ENCODE results near the gene CD244.

GRCh38 chr1:160884579-160884978 is 21.9 kb upstream of the CD244 start:
- TF ChIP-seq POLR2AphosphoS5 (IDR thresholded peaks at IDR 0.05; ENCODE audit: insufficient read depth in 1 of 2, low read depth in 1 of 2) (no peak), POLR2A (IDR thresholded peaks at IDR 0.05) (no peak)
- TF ChIP-seq, protein P1, sequence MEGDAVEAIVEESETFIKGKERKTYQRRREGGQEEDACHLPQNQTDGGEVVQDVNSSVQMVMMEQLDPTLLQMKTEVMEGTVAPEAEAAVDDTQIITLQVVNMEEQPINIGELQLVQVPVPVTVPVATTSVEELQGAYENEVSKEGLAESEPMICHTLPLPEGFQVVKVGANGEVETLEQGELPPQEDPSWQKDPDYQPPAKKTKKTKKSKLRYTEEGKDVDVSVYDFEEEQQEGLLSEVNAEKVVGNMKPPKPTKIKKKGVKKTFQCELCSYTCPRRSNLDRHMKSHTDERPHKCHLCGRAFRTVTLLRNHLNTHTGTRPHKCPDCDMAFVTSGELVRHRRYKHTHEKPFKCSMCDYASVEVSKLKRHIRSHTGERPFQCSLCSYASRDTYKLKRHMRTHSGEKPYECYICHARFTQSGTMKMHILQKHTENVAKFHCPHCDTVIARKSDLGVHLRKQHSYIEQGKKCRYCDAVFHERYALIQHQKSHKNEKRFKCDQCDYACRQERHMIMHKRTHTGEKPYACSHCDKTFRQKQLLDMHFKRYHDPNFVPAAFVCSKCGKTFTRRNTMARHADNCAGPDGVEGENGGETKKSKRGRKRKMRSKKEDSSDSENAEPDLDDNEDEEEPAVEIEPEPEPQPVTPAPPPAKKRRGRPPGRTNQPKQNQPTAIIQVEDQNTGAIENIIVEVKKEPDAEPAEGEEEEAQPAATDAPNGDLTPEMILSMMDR (IDR thresholded peaks at IDR 0.05): peak in 2 of 3 experiments; percentile 16 to 22
